Measurements from ENCODE around the gene SPATA16.
"Not testable (repeated sequence)": the region's sequence is repeated elsewhere in the genome, so short reads cannot be mapped to it uniquely, and the experiment has no call there.

Gene SPATA16

GRCh38 chr3:172903642-172904320 lies 237.3 kb downstream of the SPATA16 start:
- no peaks in the 10 kb centered on the region for H3K4me1 ChIP-seq
- H3K4me3 ChIP-seq: no peak overlapping the region
- H3K27ac ChIP-seq: no peak overlapping the region
- no peaks in the 10 kb centered on the region for H3K36me3 ChIP-seq
- H3K9me3 ChIP-seq: no peaks in the 10 kb centered on the region
- intact Hi-C loops (cut with DNase I; ENCODE audit: low total_unique reads): no loop called here
- no peaks in the 10 kb centered on the region for H3K27me3 ChIP-seq
- TF ChIP-seq CTCF (IDR thresholded peaks at IDR 0.05): no peak
- DNase-seq: no peak

GRCh38 chr3:172892158-172892557 lies 248.9 kb downstream of the SPATA16 start:
- DNase-seq: no peak
- Histone ChIP-seq H3K36me3 (no peaks in the 10 kb centered on the region), H3K4me1 (no peaks in the 10 kb centered on the region), H3K27ac (no peak overlapping the region), H3K27me3 (no peaks in the 10 kb centered on the region), H3K4me3 (no peak overlapping the region), H3K9me3 (peaks cover 0 to 5% (median 0%) of the 10 kb centered on the region in 3 donors)
- intact Hi-C loops (cut with DNase I; ENCODE audit: low total_unique reads): no loop called here
- no peak for TF ChIP-seq CTCF (IDR thresholded peaks at IDR 0.05)

- H3K9me3 ChIP-seq: peaks cover 0 to 6% (median 0%) of the 10 kb centered on the region in 3 donors
- no peaks in the 10 kb centered on the region for H3K4me1 ChIP-seq
- H3K4me3 ChIP-seq: no peak overlapping the region
- TF ChIP-seq CTCF (IDR thresholded peaks at IDR 0.05): no peak
- no peak overlapping the region for H3K27ac ChIP-seq
- DNase-seq: no peak
- H3K36me3 ChIP-seq: no peaks in the 10 kb centered on the region
- intact Hi-C loops (cut with DNase I; ENCODE audit: low total_unique reads): no loop called here
- no peaks in the 10 kb centered on the region for H3K27me3 ChIP-seq
Observed at GRCh38 chr3:172885704-172886103, 255.3 kb downstream of the SPATA16 start.

GRCh38 chr3:172882563-172882962 lies 258.5 kb downstream of the SPATA16 start:
- Histone ChIP-seq H3K4me1 (no peaks in the 10 kb centered on the region), H3K27me3 (no peaks in the 10 kb centered on the region), H3K9me3 (peaks cover 0 to 4% (median 0%) of the 10 kb centered on the region in 3 donors), H3K27ac (no peak overlapping the region), H3K4me3 (no peak overlapping the region), H3K36me3 (no peaks in the 10 kb centered on the region)
- no peak for DNase-seq
- TF ChIP-seq CTCF (IDR thresholded peaks at IDR 0.05): no peak
- intact Hi-C loops (cut with DNase I; ENCODE audit: low total_unique reads): no loop called here

- H3K4me1 ChIP-seq; H3K9me3 ChIP-seq; H3K36me3 ChIP-seq; intact Hi-C loops (cut with DNase I; ENCODE audit: low total_unique reads); H3K27ac ChIP-seq; DNase-seq; H3K4me3 ChIP-seq; H3K27me3 ChIP-seq: not testable (repeated sequence)
Observed at GRCh38 chr3:172879381-172879780, 261.7 kb downstream of the SPATA16 start.

GRCh38 chr3:172877011-172877410 lies 264.0 kb downstream of the SPATA16 start:
- Histone ChIP-seq H3K36me3 (no peaks in the 10 kb centered on the region), H3K9me3 (peaks cover 0 to 4% (median 0%) of the 10 kb centered on the region in 3 donors), H3K27ac (no peak overlapping the region), H3K4me1 (no peaks in the 10 kb centered on the region), H3K4me3 (no peak overlapping the region), H3K27me3 (no peaks in the 10 kb centered on the region)
- DNase-seq: no peak
- no peak for TF ChIP-seq CTCF (IDR thresholded peaks at IDR 0.05)
- intact Hi-C loops (cut with DNase I; ENCODE audit: low total_unique reads): no loop called here

Data from tibial artery (tissue), 4 donors.